GF-D8 (cell line): ENCODE results near the gene NYNRIN.

Experiments
- DNase-seq: peaks from one replicate; lab custom pipeline; 2025; lab: John Stamatoyannopoulos, UW

The NYNRIN gene

DNA sequence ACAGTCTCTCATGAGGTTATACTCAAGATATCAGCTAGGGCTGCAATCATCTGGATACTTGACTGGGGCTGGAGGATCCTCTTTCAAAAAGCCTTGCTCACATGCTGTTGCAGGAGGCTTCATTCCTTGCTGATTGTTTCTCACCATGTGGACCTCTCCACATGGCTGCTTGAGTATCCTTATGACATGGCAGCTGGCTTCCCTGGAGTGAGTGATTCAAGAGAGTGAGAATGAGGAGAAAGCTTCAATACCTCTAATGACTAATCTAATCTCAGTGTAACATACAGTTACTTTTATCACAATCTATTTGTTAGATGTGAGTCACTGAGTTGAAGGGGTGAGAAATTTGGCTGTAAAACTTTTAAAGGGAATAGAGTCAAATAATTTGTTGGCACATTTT is 58.2 kb downstream of the NYNRIN start:
- DNase-seq, result no peak

DNA sequence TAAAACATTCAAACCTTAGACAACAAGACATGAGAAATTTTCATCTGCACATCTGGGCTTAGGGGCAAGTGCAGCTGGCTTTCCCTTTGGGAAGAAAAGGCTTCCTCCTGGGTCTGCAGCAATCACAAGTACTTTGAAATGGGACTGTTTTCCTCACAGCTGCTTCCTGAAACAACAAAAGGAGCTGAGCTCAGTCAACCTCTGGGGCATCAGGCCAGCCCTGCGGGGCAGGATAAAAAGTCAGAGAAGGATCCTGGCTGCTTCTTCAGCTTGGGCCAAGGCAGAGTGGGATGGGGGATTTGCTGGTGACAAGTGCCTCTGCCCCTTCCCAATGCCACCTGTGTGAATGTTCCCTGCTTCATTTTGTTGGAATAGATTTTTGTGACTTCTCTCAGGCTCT is 59.9 kb downstream of the NYNRIN start:
- no peak for DNase-seq

DNA sequence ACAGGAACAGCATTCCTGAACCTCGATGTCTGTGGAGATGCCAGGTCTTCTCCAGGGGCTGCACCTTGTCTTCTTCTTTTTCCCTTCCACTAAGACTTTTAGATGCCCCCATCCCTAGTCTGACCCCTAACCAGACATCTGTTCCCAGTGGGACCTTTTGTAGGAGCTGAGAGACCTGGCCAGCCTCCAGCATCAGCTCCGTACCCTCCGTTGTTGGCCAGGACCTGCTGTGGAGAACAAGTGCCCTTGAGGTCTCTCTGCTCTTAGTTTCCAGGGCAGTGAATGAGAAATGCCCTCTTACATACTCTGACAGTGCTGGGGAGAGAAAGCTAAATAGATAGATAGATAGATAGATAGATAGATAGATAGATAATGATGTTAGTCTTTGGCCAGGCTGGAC is 60.5 kb downstream of the NYNRIN start:
- DNase-seq, result no peak

- DNase-seq, result no peak
Measured at GRCh38 chr14:24461336-24461735, 62.5 kb downstream of the NYNRIN start.

DNA sequence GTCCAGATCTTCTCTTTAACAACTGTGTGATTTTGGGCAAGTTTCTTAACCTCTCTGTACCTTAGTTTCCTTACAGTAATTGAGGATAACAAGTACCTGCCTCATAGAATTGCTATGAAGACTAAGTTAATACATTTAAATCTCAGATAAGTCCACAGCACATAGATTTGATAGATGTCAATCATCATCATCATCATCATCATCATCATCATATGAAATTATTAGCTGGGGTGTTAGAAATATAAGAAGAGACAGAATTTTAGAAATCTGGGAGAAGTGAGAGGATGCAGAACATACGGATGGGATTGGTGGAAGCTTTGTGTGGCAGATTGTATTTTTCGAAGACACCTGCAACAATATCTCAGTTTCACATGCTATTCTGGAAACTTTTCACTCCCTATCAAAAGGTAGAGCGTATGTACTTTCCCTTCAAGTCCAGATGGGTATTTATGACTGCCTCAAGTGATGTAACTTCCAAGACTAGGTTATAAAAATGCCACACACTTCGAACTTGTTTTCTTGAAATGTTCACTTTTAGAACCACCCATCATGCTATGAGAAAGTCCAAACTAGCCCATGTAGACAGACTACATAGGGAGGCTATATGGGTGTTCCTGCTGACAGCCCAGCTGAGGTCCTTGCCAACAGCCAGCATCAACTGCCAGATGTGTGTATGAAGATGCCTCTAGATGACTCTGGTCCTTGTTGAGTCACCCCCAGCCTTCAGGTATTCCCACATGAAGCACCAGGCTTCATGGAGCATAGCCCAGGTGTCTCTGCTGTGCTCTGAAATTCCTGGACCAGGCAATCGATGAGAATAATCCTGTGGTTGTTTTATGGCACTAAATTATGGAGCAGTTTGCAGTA is 64.4 kb downstream of the NYNRIN start:
- no peak for DNase-seq

- DNase-seq, result no peak
Measured at GRCh38 chr14:24463884-24464785, 65.3 kb downstream of the NYNRIN start.

DNA sequence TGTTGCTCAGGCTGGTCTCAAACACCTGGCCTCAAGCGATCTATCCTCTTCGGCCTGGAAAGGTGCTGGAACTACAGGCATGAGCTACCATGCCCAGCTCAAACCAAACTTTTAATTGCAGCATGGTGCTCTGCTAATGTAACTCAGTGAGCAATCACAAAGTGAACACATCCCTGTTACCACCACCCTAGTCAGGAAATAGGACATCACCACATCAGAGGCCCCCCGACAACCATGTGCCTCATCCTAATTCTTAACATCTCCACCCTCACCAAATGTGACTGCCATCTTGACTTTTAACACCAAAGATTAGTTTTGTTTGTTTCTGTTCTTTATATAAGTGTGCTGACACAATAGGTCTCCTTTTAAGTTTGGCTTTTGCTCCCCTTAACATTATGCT is 66.6 kb downstream of the NYNRIN start:
- DNase-seq, result no peak

DNA sequence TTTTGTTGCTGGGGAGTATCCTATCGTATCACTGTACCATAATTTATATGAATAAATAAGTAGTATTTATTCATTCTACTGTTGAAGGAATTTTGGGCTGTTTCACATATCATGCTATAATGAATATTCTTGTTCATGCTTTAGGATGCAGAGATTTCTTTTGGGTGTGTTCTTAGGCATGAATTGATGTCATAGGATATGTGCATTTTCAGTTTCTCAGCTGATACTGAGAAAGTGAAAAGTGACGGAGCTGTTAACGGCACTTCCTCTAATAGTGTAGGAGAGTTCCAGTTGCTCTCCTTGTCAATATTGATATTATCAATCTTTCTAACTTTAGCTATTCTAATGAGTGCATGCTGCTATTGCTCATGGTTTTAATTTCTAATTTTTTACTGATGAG is 67.0 kb downstream of the NYNRIN start:
- DNase-seq, result no peak
